GM18907 (cell line): ENCODE results near the gene POU2F1.
A peak's percentile ranks its signal among the peaks of the same experiment; 100 is the strongest.

Experiments
- ATAC-seq: cut with Tn5 transposase; IDR thresholded peaks from one replicate; pipeline ENCODE4 v1.9.1; 2021; ENCODE audit warnings: mild to moderate bottlenecking, moderate library complexity; ENCODE audit not compliant: unreplicated experiment

POU2F1 gene

DNA sequence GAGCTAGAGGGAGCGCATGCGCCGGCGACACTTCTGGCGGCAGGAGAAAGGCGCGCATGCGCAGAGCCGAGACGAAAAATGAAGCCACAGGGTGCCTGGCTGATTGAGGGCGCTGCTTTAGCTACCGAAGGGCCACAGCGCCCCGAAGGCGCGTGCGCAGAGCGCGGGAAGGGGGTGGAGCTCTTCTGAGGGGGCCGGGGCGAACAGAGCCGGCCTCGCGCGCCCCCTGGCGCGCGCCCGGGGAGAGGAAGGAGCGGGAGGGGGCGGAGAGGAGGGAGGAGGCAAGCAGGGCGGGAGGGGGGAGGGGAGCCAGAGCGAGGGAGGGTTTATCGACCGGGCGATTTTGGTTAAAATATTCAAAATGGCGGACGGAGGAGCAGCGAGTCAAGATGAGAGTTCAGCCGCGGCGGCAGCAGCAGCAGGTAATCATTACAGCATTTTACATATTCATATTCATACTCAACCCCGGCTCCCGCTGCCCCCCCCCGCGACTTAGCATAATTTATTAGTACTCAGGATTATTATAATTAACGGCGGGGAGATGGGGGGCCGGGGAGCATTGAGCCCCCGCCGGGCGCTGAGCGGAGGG lies at the start of gene POU2F1:
POU2F1 (plus strand) TSS at position 350 of the 589 bp plus-strand sequence; CDS start at position 362, 12 bp downstream.
- ATAC-seq: peak; percentile 58

DNA sequence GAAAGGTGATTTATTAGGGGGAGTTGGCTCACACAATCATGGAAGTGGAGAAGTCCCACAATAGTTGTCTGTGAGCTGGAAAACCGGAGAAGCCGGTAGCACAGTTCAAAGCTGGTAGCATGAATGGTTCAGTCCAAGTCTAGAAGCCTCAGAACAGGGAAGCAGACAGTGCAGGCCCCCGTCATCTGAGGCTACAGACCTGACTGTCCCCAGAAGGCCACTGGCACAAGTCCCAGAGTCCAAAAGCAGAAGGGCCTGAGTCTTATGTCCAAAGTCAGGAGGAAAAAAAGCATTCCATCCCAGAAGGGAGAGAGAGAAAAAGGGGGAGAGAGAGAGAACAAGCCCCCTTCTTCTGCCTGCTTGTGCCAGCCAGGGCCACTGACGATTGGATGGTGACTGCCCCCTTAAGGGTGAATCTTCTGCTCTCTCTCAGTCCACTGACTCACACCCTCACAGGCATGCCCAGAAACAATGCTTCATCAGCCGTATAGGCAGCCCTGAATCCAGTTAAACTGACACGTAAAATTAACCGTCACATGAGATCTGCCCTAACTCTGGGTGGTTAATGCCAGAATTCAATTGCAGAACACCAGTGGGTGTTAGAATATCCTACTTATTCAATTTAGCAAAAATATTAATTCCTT lies 49.3 kb upstream of the POU2F1 start:
- ATAC-seq: no peak

DNA sequence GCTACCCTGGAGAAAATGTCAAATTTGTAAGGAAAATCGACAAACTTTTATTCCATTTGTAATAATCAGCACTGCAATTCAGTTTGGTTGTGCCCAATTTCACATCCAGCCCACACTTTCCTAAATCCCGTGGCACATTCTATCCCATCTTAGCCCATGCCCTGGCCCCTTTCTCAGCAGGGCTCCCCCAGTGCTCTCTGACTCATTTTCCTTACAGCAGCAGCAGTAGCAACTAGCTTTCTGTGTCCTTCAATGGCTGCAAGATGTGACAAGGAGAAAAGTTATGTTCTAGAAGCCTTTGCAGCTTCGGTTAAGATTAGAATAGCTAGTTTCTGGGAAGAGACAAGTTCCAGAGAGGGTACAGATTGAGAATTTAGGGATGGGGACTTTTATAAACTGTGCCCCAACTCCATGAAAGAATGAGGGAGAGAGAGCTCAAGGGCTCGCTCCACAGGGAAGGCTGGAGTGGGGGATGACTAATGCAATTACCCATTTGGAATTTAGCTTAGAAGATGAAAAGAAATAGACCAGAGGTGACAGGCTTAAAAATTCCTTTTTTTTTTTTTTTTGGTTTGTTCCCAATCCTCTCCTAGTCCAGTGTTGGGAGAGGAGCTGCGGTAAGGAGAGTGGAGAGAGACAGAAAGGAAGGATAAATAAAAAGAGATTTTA lies 47.0 kb upstream of the POU2F1 start:
- ATAC-seq: no peak

DNA sequence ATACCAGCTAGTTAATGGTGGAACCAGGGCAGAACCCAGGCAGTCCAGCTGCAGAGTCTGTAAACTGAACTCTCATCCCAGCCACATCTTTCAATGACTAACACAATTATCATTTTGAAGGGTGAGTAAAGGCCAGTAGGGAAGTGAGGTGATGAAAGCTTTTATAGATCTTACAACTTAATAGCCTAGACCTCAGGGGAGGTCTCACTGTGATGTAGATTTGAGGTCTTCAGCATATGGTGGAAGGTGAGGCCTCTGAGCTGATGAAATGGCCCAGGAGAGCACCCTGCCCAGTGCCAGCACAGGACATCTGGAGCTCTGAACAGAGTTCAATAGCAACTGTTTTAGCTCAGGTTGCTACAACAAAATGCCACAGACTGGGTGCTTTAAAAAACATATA lies 44.8 kb upstream of the POU2F1 start:
- ATAC-seq: no peak

DNA sequence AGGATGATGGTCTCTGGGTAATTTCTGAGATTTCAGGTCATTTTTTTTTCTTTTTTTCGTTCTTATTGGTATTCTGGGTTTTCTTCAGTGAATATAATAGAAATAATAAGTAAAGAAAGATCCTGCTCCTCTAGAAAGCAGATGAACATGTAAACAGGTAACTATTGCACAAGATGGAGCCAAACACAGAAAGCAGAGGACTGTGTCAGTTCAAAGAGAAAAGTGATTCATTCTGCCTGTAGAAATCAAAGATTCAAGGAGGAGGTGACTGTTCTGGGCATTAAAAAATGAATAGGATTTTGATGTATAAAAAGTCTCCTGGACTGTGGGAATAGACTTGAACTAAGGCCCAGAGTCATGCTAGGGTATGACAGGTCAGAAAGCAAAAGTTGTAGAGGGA lies 41.9 kb upstream of the POU2F1 start:
- ATAC-seq: no peak

DNA sequence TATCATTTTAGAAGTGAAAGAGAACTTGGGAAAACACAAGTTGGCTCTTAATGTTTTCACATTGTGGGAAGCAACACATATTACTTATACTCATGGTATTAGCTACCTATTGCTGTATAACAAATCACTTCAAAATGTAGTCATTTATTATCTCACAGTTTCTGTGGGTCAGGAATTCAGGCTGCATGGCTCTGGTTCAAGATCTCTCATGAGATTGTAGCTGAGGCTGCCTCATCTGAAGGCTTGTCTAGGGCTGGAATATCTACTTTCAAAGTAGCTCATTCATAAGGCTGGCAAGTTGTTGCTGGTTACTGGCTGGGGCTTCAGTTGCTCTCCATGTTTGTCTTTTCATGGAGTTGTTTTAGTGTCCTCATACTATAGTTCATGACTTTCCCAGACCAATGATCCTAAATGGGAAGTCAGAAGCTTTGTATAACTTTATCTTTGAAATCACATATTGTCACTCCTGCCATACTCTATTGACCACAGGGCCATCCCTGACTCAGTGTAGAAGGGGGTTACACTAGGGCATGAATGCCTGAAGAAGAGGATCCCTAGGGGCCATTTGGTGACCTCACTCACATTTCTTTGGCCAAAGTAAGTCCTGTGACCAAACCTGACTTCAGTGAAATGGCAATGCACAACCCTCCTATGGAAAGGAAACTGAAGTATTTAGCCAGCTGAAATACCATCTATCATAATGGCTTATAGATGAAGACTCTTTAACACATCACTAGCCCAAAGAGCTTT lies 37.9 kb upstream of the POU2F1 start:
- no peak for ATAC-seq

DNA sequence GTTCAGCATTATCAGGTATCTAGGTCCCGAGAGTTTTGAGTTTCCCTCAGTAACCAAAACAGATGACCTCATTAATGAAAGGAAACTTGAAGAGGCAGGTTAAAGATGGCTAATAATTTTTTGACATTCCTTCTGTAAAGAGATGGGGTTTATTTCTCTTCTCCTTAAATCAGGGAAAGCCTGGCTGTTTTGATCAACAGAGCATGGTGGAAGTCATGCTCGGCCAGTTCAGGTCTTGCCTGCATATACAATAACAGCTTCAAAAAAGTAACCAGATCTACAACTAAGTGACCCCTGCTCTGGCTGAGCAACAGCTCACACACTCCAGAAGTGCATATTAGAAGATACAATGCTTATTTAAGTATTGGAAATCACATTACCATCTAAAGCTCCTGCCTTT lies 36.6 kb upstream of the POU2F1 start:
- no peak for ATAC-seq

DNA sequence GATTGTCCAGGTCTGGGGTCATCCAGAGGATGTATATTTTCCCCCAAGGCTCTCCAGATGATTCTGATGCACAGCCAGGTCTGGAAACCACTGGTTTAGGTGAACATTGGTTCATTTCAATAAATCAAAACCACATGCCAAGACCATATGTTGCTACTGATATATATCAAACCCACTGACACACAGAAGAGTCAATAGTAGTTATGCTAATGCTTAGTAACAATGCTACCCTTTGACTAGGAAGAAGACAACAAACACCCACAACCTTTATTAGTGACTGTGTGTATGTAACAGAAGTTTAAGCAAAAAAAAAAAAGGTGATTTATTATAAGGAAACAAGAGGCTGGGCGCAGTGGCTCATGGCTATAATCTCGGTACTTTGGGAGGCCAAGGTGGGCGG lies 35.6 kb upstream of the POU2F1 start:
- no peak for ATAC-seq

DNA sequence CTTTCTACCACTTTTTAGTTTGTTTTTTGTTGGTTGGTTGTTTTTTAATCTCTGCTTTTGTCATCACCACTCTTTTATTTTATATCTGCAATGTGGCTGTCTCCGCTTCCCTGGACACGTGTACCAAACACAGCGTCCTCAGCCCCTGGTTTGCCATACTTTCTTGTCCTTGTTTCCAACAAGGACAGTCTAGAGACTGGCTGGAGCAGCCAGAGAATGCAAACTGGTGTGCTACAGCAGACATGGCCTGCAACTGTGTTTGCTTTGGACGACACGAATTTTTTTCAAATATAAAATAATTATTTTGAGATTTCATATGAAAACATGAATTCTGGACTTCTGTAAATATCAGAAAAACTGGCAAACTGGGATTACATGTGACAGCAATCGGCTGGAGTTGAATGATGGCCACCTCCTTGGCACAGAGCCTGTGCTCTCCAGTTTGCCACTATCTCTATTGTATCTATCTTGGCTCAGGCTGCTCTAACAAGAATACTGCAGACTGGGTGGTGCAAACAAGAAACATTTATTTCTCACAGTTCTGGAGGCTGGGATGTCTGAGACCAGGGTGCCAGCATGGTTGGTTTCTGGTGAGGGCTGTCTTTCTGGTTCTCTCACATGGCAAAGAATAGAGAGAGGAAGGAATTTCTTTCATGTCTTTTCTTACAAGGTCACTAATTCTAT lies 34.6 kb upstream of the POU2F1 start:
- no peak for ATAC-seq

DNA sequence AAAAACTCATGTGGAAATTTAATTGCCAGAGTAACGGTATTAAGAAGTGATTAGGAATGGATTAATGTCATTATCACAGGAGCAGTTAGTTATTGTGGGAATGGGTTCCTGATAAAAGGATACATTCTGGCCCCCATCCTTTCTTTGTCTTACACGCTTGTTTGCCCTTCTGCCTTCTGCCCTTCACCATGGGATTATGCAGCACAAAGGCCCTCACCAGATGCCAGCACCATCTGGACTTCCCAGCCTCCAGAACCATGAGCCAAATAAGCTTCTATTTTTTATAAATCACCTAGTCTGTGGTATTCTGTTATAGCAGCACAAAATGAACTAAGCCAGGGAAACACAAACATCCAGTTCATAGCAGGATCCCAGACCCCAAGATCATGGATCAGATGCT lies 33.9 kb upstream of the POU2F1 start:
- no peak for ATAC-seq

DNA sequence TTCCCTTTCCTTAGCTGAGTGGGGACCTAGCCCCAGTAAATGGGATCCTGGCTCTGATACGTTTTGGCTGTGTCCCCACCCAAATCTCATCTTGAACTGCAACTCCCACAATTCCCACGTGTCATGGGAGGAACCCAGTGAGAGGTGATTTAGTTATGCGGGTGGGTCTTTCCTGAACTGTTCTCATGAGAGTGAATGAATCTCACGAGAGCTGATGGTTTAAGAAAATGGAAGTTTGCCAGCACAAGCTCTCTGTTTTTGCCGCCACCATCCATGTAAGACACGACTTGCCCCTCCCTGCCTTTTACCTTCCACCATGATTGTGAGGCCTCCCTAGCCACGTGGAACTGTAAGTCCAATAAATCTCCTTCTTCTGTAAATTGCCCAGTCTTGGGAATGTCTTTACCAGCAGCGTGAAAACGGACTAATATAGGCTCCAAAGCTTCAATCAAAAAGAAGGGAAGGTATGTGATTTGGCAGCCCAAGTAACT lies 29.9 kb upstream of the POU2F1 start:
- ATAC-seq: no peak

DNA sequence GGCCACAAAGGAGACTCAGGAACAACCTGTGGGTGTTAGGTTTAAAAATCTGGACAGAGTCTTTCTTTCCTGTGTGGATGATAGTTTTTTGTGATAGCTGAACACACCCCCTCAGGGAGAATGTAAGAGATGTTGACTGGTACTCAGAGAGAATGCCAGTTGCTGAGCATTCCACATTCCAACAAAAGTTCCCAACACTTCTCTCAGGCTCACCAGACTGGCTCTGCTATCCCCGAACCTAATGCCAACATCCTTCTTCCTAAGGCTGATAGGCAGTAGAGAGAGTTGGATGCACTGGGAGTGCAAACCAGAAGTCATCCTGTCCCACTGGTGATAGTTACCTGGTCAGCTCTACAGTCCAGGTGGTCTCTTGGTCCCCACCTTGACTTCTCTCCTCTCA lies 28.7 kb upstream of the POU2F1 start:
- ATAC-seq: no peak

DNA sequence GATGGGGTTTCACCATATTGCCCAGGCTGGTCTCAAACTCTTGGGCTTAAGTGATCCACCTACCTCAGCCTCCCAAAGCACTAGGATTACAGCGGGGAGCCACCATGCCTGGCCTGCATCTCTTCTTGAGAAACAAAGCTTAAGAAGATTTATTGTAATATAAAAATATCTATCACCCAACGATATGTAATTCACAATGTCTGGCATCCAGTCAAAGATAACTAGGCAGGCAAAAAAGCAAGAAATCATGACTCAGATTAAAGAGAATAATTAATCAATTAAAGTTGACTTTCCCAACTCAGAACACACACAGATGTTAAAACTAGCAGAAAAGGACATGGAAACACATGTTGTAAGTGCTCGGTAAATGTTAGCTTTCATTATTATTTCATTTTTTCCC lies 26.5 kb upstream of the POU2F1 start:
- no peak for ATAC-seq

DNA sequence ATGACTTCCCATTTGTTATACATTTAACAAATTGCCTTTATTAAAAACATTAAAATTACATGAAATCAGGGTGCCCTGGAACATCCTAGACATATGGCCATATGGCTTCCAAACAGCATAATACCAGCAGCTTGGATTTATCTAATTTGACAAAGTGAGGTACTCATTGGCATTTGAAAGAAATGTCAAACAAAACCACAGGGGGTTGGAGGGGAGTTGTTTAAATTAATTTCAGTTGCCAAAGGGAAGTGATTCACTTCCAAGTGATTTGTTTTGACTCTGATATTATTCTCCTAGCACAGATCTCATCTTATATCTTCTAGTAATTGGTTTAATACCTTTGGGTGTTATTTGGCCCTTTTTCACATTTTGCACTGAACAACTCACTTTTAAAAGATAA lies 24.5 kb upstream of the POU2F1 start:
- ATAC-seq: no peak

DNA sequence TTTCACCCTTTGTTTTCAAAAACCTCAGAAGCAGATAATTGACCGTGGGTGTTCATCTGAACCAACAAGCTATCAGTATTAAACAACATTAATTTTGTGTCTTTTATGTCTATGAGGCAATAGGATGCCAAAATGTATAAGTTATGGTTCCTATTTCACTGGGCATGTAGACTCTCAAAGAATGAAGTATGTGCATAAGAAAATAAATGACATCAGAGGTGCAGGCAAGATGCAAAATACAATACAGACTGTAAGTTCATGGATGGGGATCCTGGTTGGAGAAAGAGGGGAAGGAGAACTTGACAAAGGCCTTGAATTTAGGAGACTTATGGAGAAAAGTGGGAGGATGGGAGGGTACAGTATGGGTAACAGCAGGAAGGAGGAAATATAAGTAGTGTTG lies 23.4 kb upstream of the POU2F1 start:
- ATAC-seq: no peak

DNA sequence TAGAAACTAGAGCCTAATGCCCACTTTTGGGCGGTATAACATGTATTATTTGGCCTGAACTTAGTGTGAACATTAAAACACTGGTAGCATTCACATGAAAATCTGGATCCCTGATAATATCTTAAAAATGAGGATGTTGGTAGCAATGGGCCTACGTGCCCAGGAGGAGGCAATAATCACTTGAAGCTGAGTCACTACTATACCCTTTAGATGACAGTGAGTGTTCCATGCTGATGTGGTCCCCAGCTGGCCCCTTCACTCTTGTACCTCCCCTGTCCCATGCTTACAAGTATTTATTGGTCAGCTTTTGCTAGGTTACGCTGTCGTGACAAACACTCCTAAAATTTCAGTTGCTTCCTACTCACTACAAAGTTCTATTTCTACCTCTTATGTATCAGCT lies 23.0 kb upstream of the POU2F1 start:
- ATAC-seq: no peak

DNA sequence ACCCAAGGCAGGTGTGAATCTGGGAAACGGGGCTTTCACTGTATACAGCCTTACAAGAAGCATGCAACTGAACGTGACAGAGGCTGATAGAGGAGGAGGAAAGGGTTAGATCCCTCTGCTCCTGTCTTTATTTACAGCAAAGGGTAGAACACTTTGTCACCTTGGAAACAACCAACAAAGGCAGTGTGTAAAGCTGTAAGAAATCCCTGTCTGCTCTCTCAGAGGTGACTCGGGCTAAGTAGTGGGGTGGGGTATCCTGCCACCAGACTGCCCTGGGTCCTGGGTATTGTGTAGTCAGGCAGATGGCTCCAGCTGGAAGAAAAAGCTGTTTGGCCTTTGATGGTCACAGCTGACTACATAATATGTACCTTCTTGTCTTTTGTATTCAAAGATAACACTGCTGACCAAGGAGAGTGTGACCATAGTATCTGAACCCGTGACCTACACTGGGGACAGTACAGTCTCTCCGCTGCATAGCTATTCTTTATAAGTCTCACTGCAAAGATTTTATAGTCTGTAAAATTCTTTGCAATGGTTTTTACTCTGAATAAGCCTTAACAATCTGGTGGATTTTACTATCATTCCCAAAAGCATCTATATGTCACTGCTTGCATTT lies 22.1 kb upstream of the POU2F1 start:
- ATAC-seq: no peak

DNA sequence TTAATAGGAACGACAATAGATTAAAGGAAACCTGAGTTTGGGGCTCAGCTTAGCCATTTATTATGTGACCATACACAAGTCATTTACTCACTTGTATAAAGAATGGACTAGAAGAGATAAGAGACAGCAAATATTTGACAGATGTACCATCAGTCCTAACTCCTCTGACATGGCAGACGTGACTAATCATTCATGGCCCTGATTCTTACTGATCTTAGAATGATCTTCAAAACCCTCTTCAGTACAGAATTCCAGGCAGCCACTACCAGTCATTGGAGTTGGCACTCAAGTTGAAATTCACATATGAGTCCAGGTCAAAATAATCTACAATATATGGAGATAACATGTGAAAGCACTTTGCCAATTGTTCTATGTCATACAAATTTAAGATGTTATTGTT lies 21.0 kb upstream of the POU2F1 start:
- no peak for ATAC-seq

DNA sequence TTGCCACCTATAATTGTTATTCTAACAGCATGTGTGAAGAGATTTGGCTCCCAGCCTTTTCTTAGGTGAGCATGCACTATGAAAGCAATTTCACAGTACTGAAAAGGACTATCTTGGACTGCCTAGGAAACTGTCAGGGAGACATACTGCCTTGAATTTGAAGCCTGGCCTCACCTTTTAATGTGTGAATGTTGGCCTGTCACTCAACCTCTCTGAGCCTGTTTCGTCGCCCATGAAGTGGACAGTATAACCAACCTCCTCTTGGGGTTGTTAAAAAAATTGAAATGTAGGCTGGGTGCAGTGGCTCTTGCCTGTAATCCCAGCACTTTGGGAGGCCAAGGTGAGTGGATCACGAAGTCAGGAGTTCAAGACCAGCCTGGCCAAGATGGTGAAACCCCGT lies 20.4 kb upstream of the POU2F1 start:
- ATAC-seq: no peak

DNA sequence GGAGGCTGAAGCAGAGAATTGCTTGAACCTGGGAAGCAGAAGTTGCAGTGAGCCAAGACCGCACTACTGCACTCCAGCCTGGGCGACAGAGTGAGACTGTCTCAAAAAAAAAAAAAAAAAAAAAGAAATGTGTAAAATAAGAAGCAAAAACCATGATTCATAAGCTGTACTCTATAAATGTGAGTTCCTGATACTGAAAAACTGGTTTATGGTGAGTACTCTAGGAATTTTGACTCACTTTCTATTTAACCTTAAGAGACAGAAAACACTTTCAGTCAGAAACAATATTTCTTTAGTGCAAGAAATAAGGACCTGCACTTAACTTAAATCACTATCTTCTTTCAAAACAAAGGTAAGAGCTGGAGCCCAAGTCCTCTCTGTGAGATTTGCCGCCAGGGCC lies 19.9 kb upstream of the POU2F1 start:
- ATAC-seq: no peak

DNA sequence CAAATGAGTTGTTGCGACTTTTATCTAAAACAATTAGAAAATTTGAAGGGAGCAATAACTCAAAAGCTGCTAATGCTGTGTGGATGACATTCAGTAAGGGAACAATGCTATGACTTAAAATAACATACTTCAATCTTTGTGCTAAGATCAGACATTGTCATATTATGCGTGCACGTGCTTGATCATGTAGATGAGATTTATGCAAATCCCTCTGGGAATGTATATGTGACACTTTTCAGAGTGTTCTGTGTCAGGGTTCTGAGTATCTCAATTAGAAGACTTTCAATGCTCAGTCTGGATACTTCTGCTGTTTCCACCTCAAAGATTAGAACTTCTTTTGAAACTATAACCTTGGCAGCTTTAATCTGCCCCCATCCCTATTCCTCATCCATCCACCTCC lies 18.6 kb upstream of the POU2F1 start:
- ATAC-seq: no peak
